Activated T-cell treated with anti-CD3 and anti-CD28 coated beads, Interleukin-2, amount 50 U/mL, for 72 hours (primary cell): ENCODE results near the gene EDEM2. TPM values are rescaled to one million over a fixed set of nuclear protein-coding genes. Genes with fewer than 3 reads are reported as not detected.
"Not testable (repeated sequence)": the region's sequence is repeated elsewhere in the genome, so short reads cannot be mapped to it uniquely, and the experiment has no call there.

Experiments used
- ATAC-seq, 2 donors: fragments of 150-1000 bp; cut with Tn5 transposase; replicated peaks in 1 of 2; 2 replicates each; pipeline ENCODE4 v1.10.0; 2021; ENCODE audit warnings: moderate library complexity in 2 of 2, mild to moderate bottlenecking in 1 of 2
- DNase-seq, 2 donors: peaks; one replicate each; pipeline ENCODE4 v3.0.0; 2021 to 2022; ENCODE audit warnings: mixed read lengths in 1 of 2
- H3K27ac Mint-ChIP-seq: one replicate; pipeline ENCODE4 v1.8.0; 2022; ENCODE audit warnings: mild to moderate bottlenecking, moderate library complexity, mixed read lengths
- H3K27me3 Mint-ChIP-seq: one replicate; pipeline ENCODE4 v1.8.0; 2022; ENCODE audit warnings: low read depth, mixed read lengths
- H3K36me3 Mint-ChIP-seq, 2 donors: one replicate each; pipeline ENCODE4 v1.8.0; 2022; ENCODE audit warnings: mixed read lengths in 2 of 2, mild to moderate bottlenecking in 1 of 2; ENCODE audit not compliant: insufficient read depth in 2 of 2
- H3K4me1 Mint-ChIP-seq: one replicate; pipeline ENCODE4 v1.8.0; 2022; ENCODE audit warnings: low read depth, mixed read lengths
- H3K4me3 Mint-ChIP-seq, 2 donors: one replicate each; pipeline ENCODE4 v1.8.0; 2022; ENCODE audit warnings: mild to moderate bottlenecking in 2 of 2, mixed read lengths in 2 of 2, moderate library complexity in 2 of 2
- H3K9me3 Mint-ChIP-seq, 2 donors: one replicate each; pipeline ENCODE4 v1.8.0; 2022; ENCODE audit warnings: mixed read lengths in 2 of 2
- total RNA-seq, 2 donors: library from RNA; stranded (reverse); gene quantifications; one replicate each; pipeline ENCODE4 v1.2.3, GENCODE V29; 2022

The EDEM2 gene
- total RNA-seq, 2 donors from 2014 or later = 33.5 to 35.8 TPM

GRCh38 chr20:35164531-35164930, 17.4 kb upstream of the EDEM2 start:
- H3K9me3 Mint-ChIP-seq = not testable (repeated sequence)

DNA sequence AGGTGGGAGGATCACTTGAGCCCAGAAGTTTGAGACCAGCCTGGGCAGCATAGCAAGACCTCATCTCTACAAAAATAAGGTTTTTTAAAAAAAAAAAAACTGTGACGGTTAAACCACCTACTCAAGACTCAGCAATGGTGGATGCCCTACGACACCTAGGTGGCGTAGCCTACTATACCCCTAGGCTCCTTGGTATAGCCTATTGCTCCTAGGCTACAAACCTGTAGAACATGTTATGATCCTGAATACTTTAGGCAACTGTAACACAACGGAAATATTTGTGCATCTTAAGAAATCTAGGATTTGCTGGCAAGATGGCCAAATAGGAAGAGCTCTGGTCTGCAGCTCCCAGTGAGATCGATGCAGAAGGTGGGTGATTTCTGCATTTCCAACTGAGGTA, 13.2 kb upstream of the EDEM2 start:
- not testable (repeated sequence) for H3K4me3 Mint-ChIP-seq

More at GRCh38 chr20:35164531-35164930, 17.4 kb upstream of the EDEM2 start:
- ATAC-seq, H3K27ac Mint-ChIP-seq, H3K4me3 Mint-ChIP-seq, H3K4me1 Mint-ChIP-seq, H3K27me3 Mint-ChIP-seq, H3K36me3 Mint-ChIP-seq, DNase-seq: not testable (repeated sequence)

GRCh38 chr20:35156978-35157377, 9.8 kb upstream of the EDEM2 start:
- no peaks in the 10 kb centered on the region for H3K27me3 Mint-ChIP-seq
- H3K27ac Mint-ChIP-seq = no peak overlapping the region
- H3K9me3 Mint-ChIP-seq = no peaks in the 10 kb centered on the region
- H3K36me3 Mint-ChIP-seq = no peaks in the 10 kb centered on the region
- DNase-seq = no peak
- peaks cover 7% of the 10 kb centered on the region for H3K4me1 Mint-ChIP-seq
- no peak for ATAC-seq
- no peak overlapping the region for H3K4me3 Mint-ChIP-seq

More for the DNA sequence above, 13.2 kb upstream of the EDEM2 start:
- not testable (repeated sequence) for H3K27me3 Mint-ChIP-seq, H3K4me1 Mint-ChIP-seq, ATAC-seq, DNase-seq, H3K36me3 Mint-ChIP-seq, H3K9me3 Mint-ChIP-seq, H3K27ac Mint-ChIP-seq

- no peaks in the 10 kb centered on the region for H3K9me3 Mint-ChIP-seq
- no peak for DNase-seq
- peaks cover 6% of the 10 kb centered on the region for H3K4me1 Mint-ChIP-seq
- no peak for ATAC-seq
- H3K27ac Mint-ChIP-seq = no peak overlapping the region
- H3K4me3 Mint-ChIP-seq = no peak overlapping the region
- H3K27me3 Mint-ChIP-seq = no peaks in the 10 kb centered on the region
- H3K36me3 Mint-ChIP-seq = no peaks in the 10 kb centered on the region
These were observed 8.8 kb upstream of the EDEM2 start for GRCh38 chr20:35155936-35156335.

GRCh38 chr20:35151736-35152135, 4.6 kb upstream of the EDEM2 start:
- ATAC-seq (no peak), DNase-seq (no peak)
- Mint-ChIP-seq H3K27ac (no peak overlapping the region), H3K9me3 (no peaks in the 10 kb centered on the region), H3K4me1 (peaks cover 12% of the 10 kb centered on the region), H3K27me3 (no peaks in the 10 kb centered on the region), H3K4me3 (no peak overlapping the region), H3K36me3 (peaks cover 1 to 2% of the 10 kb centered on the region in 2 donors)

DNA sequence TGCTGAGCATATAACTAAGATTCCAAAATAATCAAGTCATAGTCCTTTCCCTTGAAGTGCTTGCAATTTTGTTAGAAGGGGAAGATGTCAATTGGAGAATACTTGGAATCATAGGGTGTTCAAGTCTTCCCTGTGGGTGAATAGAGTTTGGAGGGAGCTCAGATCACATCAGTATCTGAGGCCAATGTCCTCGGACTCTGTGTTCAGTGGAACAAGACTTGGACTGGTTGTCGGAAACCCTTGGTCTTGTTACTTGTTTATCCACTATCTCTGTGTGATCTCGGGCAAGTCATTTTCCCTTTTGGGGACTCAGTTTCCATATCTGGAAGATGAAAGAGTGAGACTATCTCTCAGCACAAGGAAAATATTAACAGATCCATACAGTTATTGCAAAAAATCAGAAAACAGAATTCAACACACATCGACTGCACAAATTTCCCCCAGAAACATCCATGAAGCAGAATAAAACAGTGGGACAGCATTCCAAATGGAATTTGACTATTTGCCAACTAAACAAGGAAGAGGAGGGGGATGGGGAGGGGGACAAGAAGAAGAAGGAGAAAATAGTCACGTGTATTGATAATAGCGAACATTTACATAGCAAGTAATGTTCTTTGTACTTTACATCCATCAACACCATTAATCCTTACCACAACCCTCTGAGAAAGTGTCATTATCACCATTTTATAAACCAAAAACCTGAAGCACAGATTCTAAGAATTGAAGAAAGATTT, 3.9 kb upstream of the EDEM2 start:
- H3K9me3 Mint-ChIP-seq = no peaks in the 10 kb centered on the region
- no peak overlapping the region for H3K27ac Mint-ChIP-seq

DNA sequence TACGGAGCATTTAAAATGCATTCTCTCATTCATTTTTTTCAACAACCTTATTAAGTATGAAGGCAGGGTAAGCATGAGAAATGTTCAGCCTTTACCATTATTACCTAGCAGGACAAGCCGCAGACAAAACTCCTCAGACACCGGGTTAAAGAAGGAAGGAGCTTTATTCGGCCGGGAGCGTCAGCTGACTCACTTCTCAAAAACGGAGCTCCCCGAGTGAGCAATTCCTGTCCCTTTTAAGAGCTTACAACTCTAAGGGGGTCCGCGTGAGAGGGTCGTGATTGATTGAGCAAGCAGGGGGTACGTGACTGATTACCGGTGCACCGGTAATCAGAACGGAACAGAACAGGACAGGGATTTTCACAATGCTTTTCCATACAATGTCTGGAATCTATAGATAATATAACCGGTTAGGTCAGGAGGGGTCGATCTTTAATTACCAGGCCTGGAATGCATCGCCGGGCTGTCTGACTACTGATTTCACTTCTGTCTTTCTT, 487 bp upstream of the EDEM2 start:
- DNase-seq (peak in 1 of 2 donors; percentile 32), ATAC-seq (peak; percentile 13 to 30)
- Mint-ChIP-seq H3K27ac (peak overlapping the region; percentile 93), H3K4me3 (peak overlapping the region; percentile 90 to 96), H3K4me1 (peaks cover 30% of the 10 kb centered on the region)
- not testable (repeated sequence) for H3K27me3 Mint-ChIP-seq, H3K36me3 Mint-ChIP-seq, H3K9me3 Mint-ChIP-seq

More for the DNA sequence above, 3.9 kb upstream of the EDEM2 start:
- ATAC-seq (no peak), DNase-seq (no peak)
- peaks cover 3 to 4% of the 10 kb centered on the region in 2 donors for H3K36me3 Mint-ChIP-seq
- peaks cover 16% of the 10 kb centered on the region for H3K4me1 Mint-ChIP-seq
- no peak overlapping the region for H3K4me3 Mint-ChIP-seq
- H3K27me3 Mint-ChIP-seq = no peaks in the 10 kb centered on the region

- peak; percentile 10 to 19 for ATAC-seq
- Mint-ChIP-seq H3K4me3 (peak overlapping the region; percentile 90 to 96), H3K27ac (peak overlapping the region; percentile 93), H3K27me3 (no peaks in the 10 kb centered on the region), H3K9me3 (no peaks in the 10 kb centered on the region), H3K4me1 (peaks cover 30% of the 10 kb centered on the region), H3K36me3 (peaks cover 3 to 4% of the 10 kb centered on the region in 2 donors)
- DNase-seq = peak in 1 of 2 donors; percentile 26
These were observed 727 bp downstream of the EDEM2 start for GRCh38 chr20:35146299-35146919.

GRCh38 chr20:35145141-35145564, 2.0 kb downstream of the EDEM2 start:
- DNase-seq (peak; percentile 8 to 14), ATAC-seq (peak; percentile 25 to 33)
- H3K27ac Mint-ChIP-seq = peak overlapping the region; percentile 84
- no peaks in the 10 kb centered on the region for H3K27me3 Mint-ChIP-seq
- peaks cover 30% of the 10 kb centered on the region for H3K4me1 Mint-ChIP-seq
- H3K36me3 Mint-ChIP-seq = peaks cover 3 to 11% of the 10 kb centered on the region in 2 donors
- no peaks in the 10 kb centered on the region for H3K9me3 Mint-ChIP-seq
- peak overlapping the region; percentile 73 to 96 for H3K4me3 Mint-ChIP-seq

DNA sequence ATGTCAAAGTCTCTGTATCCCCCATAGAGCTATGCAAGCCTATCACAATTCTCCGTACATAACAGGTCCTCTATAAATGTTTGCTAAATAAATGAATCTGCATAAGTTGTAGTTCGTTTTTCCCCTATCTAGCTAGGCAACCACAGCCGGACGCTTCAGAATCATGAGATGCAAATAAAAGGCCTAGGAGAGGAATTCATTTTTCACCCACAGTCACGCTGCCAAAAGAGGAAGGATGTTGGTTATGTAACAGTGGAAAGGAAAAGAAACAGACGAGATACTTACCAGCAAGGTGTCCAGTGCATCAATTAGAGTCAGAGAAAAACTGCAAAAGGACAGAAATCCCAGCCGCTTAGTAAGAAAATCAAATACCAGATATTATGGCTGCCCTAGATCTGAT, 2.4 kb downstream of the EDEM2 start:
- peaks cover 3 to 13% of the 10 kb centered on the region in 2 donors for H3K36me3 Mint-ChIP-seq
- H3K4me1 Mint-ChIP-seq = peaks cover 30% of the 10 kb centered on the region
- H3K27me3 Mint-ChIP-seq = no peaks in the 10 kb centered on the region
- H3K27ac Mint-ChIP-seq = peak overlapping the region; percentile 84
- H3K4me3 Mint-ChIP-seq = no peak overlapping the region
- H3K9me3 Mint-ChIP-seq = no peaks in the 10 kb centered on the region
- DNase-seq (no peak), ATAC-seq (no peak)

DNA sequence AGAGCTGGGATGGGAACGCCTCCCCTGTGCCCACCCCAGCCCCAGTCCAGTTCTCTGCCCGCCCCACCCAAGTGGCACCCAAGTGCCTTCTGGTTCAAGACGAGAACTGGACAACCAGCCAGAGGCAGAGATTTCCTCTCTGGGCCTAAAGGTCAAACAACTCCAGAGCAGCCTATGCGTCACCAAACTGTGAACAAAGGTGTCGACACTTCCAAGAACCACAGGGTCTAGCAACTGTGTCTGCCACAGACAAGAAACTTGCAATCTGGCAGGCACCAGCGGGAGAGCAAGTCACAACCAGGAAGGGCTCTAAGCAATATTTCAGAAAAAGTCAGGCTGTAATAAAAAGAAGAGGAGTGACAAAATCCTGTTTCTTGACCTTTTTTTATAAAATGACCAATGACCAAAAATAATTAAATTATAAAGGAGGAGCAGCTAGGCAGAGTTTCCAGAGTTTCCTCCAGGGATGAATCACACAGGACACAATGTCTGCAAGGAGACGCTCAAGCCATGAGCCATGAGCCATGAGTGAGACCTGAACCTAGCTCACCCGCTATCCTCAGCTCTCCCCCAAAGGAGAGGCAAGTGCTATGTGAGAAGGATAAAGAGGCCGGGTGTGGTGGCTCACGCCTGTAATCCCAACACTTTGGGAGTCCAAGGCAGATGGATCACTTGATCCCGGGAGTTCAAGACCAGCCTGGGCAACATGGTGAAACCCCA, 11.1 kb downstream of the EDEM2 start:
- H3K4me1 Mint-ChIP-seq = no peaks in the 10 kb centered on the region
- no peaks in the 10 kb centered on the region for H3K27me3 Mint-ChIP-seq
- H3K4me3 Mint-ChIP-seq = no peak overlapping the region
- no peak for DNase-seq
- H3K9me3 Mint-ChIP-seq = no peaks in the 10 kb centered on the region
- H3K36me3 Mint-ChIP-seq = peaks cover 0 to 14% of the 10 kb centered on the region in 2 donors
- no peak for ATAC-seq
- no peak overlapping the region for H3K27ac Mint-ChIP-seq

- no peak for DNase-seq
- Mint-ChIP-seq H3K9me3 (no peaks in the 10 kb centered on the region), H3K4me1 (no peaks in the 10 kb centered on the region), H3K36me3 (peaks cover 2 to 9% of the 10 kb centered on the region in 2 donors), H3K27ac (no peak overlapping the region), H3K27me3 (no peaks in the 10 kb centered on the region), H3K4me3 (no peak overlapping the region)
- ATAC-seq = no peak
These were observed 12.3 kb downstream of the EDEM2 start for GRCh38 chr20:35134880-35135279.

DNA sequence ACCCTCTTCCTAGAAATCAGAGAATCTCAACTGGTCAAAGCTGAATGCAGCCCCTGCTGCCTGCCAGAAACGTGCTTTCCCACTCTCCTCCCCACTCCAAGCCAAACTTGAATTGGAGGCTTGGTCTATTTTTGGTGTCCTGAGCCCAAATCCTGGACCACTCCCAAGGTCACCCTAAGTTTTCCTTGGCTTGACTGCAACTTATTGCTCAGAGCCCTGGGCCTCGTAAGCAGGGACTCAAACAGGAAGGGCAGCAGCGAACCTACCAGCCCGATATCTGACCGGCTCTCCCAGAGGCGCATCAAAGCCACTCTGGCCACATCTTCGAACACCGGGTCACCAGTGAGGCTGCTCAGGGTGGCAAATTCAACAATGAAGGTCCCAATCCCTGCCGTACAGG, 12.7 kb downstream of the EDEM2 start:
- H3K4me3 Mint-ChIP-seq = no peak overlapping the region
- no peaks in the 10 kb centered on the region for H3K27me3 Mint-ChIP-seq
- H3K4me1 Mint-ChIP-seq = no peaks in the 10 kb centered on the region
- DNase-seq (no peak), ATAC-seq (no peak)
- no peaks in the 10 kb centered on the region for H3K9me3 Mint-ChIP-seq
- peak overlapping the region; percentile 19 for H3K27ac Mint-ChIP-seq
- H3K36me3 Mint-ChIP-seq = peaks cover 2 to 7% of the 10 kb centered on the region in 2 donors
